ENCODE measurements around the gene ADAM19.

ADAM19 gene

GRCh38 chr5:157481265-157481664, 94.3 kb downstream of the ADAM19 start:
- DNase-seq = no peak

- no peak for DNase-seq
These were observed 95.7 kb downstream of the ADAM19 start for GRCh38 chr5:157479612-157480510.

GRCh38 chr5:157479166-157479565, 96.4 kb downstream of the ADAM19 start:
- DNase-seq = no peak

- DNase-seq = no peak
These were observed 96.8 kb downstream of the ADAM19 start for GRCh38 chr5:157478726-157479125.

- DNase-seq = no peak
These were observed 97.6 kb downstream of the ADAM19 start for GRCh38 chr5:157477814-157478494.

- DNase-seq = no peak
These were observed 98.7 kb downstream of the ADAM19 start for GRCh38 chr5:157476702-157477408.

- no peak for DNase-seq
These were observed 100.1 kb downstream of the ADAM19 start for GRCh38 chr5:157475432-157475831.

GRCh38 chr5:157473383-157474320, 101.9 kb downstream of the ADAM19 start:
- no peak for DNase-seq

GRCh38 chr5:157471709-157472108, 103.9 kb downstream of the ADAM19 start:
- DNase-seq = no peak

GRCh38 chr5:157470631-157471030, 104.9 kb downstream of the ADAM19 start:
- DNase-seq = peak; percentile 38

GRCh38 chr5:157469687-157470086, 105.9 kb downstream of the ADAM19 start:
- no peak for DNase-seq

GRCh38 chr5:157469073-157469472, 106.5 kb downstream of the ADAM19 start:
- no peak for DNase-seq

GRCh38 chr5:157468293-157468965, 107.1 kb downstream of the ADAM19 start:
- DNase-seq = no peak

- no peak for DNase-seq
These were observed 110.9 kb downstream of the ADAM19 start for GRCh38 chr5:157464519-157465171.

- DNase-seq = no peak
These were observed 111.7 kb downstream of the ADAM19 start for GRCh38 chr5:157463621-157464518.

GRCh38 chr5:157463081-157463480, 112.5 kb downstream of the ADAM19 start:
- no peak for DNase-seq

GRCh38 chr5:157460921-157461792, 114.4 kb downstream of the ADAM19 start:
- no peak for DNase-seq

- DNase-seq = no peak
These were observed 115.6 kb downstream of the ADAM19 start, which contains the start of gene NIPAL4 for GRCh38 chr5:157459715-157460599. NIPAL4 (plus strand) TSS chr5:157460213; CDS start chr5:157460321, 108 bp downstream.

Data from NCI-H524 treated with DMSO at 0.1 percent for 48 hours (cell line).